Stimulated activated CD4-positive, alpha-beta T cell treated with anti-CD3 and anti-CD28 coated beads, Interleukin-4, amount 100 ng/mL, for 24 hours (primary cell): ENCODE measurements around the gene CALML5.
"Not testable (repeated sequence)": the region's sequence is repeated elsewhere in the genome, so short reads cannot be mapped to it uniquely, and the experiment has no call there.

Experiments used
- DNase-seq: peaks from one replicate; pipeline ENCODE4 v3.0.0-alpha.2; 2020

CALML5 gene

GRCh38 chr10:5479481-5480161, 19.7 kb downstream of the CALML5 start:
- no peak for DNase-seq

DNA sequence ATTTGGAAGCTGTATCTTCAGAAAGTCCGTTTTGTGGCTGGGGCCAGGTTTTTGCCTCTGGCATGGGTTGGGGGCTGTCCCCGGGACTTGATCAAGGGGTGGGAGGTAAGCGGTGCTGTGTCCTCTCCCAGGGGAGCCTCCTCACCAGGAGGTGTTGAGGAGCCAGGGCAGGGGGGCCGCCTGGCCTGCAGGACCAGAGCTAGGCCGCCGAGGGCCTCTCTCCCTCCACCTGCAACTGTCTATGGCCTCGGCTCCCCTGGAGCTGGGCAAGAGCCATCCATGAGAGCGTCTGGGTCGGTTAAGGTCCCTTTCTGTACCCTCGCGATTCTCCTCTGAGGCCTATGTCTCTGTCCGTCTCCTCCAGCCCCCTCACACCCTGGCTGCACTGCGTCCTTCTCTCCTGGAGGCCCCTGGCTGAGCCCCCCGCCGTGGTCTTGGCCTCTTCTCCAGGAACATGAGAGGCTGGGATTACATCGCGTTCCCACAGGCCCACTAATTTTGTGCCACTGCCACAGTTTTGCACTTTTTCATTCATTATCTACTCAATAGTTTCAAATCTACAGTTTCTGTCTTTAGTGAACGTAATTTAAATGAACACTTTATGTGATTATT, 20.6 kb downstream of the CALML5 start:
- DNase-seq, result no peak

DNA sequence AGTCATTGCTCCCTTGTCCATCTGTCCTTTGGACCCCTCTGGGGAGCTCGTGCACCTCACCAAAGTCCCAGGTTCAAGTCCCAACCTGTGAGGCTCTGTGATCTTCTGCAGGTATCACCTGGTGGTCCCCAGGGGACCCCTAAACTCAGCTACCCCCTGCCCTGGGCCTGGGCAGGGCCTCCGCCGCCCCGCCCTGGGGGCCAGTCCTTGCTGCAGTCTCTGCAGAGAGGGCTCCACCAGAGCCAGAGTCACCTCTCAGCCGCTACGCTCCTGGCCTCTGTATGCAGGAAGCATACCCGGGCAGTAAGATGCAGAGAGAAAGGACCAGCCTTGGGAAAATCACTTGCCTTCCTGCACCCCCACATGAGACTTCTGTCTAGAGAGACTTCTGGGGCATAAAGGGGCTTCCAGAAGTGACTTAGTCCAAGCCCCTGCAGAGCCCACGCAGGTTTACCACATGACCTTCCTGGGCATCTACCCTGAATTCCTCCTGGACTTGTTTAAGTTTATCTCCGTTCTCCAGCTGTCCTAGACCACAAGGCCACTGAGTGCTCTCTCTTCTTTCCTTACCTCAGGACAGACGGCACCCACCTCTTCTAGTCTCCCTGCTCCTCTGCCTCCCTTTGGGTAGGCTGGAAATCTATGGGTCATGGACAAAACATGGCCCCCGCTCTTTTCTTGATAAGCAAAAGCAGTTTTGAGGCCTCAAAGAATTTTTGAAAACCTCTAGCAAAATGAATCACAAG, 21.2 kb downstream of the CALML5 start:
- no peak for DNase-seq

GRCh38 chr10:5476918-5477525, 22.3 kb downstream of the CALML5 start:
- no peak for DNase-seq

DNA sequence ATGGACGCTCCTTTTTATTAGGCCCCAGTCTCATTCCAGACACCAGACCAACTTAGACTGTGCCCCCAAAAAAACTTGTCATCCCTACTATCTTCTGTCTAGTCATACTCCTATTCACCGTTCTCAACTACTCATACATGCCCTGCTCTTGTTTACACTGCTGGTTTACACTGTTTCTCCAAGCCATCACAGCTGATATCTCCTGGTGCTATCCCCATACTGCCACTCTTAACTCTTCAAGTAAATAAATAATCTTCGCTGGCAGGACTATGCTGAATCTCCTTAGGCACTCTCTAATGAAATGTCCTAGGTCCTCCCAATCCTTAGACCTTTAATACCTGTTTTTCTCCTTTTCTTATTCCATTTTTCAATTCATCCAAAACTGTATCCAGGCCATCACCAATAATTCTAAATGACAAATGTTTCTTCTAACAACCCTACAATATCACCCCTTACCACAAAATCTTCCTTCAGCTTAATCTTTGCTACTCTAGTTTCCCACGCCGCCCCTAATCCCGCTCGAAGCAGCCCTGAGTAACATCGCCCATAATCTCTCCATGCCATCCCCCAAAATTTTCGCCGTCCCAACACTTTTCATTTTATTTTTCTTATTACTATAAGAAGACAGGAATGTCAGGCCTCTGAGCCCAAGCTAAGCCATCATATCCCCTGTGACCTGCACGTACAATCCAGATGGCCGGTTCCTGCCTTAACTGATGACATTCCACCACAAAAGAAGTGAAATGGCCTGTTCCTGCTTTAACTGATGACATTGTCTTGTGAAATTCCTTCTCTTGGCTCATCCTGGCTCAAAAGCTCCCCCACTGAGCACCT, 23.2 kb downstream of the CALML5 start:
- not testable (repeated sequence) for DNase-seq

DNA sequence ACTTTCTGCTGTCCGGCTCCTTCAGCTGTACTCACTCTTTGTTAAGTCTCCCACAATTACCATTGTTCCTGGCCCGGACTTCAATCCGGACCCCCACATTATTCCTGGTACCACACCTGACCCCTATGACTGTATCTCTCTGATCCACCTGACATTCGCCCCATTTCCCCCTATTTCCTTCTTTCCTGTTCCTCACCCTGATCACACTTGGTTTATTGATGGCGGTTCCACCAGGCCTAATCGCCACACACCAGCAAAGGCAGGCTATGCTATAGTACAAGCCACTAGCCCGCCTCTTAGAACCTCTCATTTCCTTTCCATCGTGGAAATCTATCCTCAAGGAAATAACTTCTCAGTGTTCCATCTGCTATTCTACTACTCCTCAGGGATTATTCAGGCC, 24.3 kb downstream of the CALML5 start:
- DNase-seq, result not testable (repeated sequence)

- not testable (repeated sequence) for DNase-seq
These were observed 24.7 kb downstream of the CALML5 start for GRCh38 chr10:5474642-5475041.

- DNase-seq, result no peak
These were observed 29.2 kb downstream of the CALML5 start for GRCh38 chr10:5470062-5470751.

GRCh38 chr10:5469353-5470061, 29.9 kb downstream of the CALML5 start:
- no peak for DNase-seq

DNA sequence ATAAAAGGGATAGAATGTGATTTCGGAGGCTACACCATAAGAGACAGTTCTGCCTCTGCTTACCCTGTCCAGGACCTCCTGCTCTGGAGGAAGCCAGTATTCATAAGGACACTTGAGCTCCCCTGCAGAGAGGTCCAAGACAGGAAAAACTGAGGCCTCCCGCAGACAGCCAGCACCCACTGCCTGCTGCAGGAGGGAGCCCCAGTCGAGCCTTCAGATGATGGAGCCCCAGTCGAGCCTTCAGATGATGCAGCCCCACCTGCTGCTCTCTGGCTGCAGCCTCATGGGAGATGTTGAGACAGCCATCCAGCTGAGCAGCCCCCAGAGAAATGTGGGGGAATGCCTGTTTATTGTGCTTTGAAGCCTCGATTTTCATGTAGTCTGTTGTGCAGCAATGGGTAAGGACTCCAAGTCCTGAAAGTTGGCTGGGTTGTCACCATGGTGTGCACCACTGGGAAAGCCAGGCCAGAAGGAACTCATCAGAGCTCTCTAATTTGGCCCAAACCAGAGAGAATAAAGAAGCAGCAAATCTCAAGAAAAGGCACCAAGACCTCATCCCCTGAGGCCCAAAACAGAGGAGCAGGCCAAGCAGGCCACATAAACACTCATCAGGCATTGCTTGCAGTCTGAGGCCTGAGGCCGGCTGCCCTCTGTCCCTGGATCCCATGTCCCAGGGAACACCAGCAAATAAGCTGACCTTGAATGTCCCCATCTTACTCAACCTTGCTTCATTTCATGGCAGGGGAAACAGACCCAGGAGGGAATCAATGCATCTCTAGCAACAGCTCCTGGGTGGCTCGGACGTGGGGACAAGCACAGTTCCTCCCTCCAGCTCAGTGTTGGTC, 30.9 kb downstream of the CALML5 start:
- no peak for DNase-seq

- DNase-seq, result no peak
These were observed 31.6 kb downstream of the CALML5 start for GRCh38 chr10:5467634-5468255.

- no peak for DNase-seq
These were observed 32.2 kb downstream of the CALML5 start for GRCh38 chr10:5467207-5467535.

DNA sequence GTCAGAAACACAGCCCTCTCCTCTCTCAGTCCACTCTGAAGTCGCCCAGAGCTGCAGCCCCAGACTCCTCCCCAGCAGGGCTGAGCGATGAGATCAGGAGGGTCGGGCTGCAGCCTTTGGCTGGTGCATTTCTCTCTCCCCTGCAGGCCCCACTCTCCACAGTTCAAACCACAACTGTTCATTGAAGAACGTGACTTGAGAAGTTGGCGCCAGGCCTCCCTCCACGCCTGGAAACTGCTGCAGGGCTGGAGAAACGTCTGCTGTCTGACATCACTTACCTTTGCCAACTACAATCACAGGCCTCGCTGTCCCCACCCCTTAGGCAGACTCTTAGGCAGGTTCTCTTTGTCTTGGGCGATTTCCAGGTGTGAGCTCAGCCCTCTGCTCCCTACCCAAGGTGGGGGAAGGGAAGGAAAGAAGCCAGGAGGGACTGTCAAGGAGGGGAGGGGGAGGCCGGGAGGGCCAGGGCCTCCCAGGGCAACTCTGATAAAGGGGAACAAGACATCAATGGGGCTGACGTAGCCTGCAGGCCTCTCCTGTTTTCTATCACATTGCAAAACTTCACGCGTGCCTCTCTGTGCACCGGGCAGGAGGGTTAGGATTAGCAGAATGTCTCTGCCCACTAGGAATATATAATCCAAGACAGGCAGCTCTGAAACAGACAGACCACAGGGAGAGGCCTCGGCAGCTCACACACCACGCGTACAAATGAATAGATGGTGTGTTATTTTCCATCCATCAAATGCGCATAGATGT, 32.7 kb downstream of the CALML5 start:
- no peak for DNase-seq

- no peak for DNase-seq
These were observed 33.4 kb downstream of the CALML5 start for GRCh38 chr10:5465976-5466450.

GRCh38 chr10:5464546-5464945, 34.8 kb downstream of the CALML5 start:
- no peak for DNase-seq

GRCh38 chr10:5462841-5463293, 36.5 kb downstream of the CALML5 start:
- DNase-seq, result no peak

DNA sequence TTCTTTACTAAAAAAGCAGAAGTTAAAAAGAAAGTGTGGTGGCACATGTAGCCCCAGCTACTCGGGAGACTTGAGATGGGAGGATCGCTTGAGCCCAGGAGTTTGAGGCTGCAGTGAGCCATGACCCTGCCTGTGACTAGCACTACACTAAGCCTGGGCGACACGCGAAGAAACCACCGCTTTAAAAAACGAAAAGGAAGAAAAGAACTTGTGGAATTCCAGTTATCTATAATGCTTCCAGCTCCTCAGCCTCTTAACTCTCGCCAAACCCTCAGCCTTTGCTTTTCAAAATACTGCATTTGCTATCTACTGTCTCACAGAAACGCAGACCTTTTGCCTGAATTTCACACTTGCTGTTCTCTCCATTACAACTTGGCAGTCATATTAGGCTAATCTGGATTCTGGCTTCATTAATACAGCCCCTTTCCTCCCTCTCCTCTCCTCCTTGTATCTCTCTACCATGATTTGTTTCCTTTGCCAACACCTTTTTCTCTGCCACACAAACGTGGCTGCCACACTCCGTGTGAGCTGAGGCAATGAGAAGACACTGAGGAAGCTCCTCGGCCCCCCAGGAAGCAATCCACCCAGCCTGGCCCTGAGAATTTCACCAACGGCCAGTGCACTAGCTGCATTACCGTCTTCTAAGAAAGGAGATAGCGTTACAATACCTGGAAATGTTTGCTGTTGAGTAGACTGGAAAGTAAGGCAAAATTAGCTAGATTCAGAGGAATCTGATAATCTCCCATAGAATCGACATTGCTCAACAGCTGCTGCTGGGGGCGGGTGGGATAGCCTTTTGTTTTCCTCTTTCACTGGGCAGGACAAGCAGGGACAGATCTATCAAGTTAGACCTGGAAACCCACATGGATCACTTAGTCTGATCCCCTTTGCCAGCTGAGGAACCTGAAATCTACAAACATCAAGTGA, 37.2 kb downstream of the CALML5 start:
- no peak for DNase-seq

- no peak for DNase-seq
These were observed 38.2 kb downstream of the CALML5 start for GRCh38 chr10:5461203-5461588.
